ENCODE results near the gene XRCC3. TPM values are rescaled to one million over a fixed set of nuclear protein-coding genes. Genes with fewer than 3 reads are reported as not detected.

Gene XRCC3
- total RNA-seq, 1 experiment from 2014 or later: 31.5 TPM

DNA sequence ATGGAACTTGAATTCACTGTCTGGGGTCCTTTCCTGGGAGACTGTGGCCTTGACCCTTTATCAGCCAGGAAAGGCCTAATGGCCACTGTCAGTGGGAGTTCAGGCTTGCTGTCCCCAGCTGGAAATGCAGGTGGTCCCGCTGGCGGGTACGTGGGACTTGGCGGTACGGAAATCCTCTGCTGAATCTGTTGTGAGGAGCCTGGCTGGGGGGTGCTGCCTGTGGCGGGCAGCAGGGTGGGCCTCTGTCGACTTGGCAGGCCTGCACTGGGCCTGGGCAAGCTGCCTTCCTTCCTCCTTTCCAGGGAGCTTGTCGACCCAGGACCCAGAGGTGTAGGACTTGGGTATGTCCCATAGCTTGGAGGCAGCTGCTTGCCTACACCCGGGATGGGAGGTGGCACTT is 26.6 kb upstream of the XRCC3 start:
- no peak overlapping the region for H3K4me3 ChIP-seq
- no peaks in the 10 kb centered on the region for H3K27me3 ChIP-seq
- no peaks in the 10 kb centered on the region for H3K36me3 ChIP-seq
- DNase-seq: no peak
- no peaks in the 10 kb centered on the region for H3K9me3 ChIP-seq

DNA sequence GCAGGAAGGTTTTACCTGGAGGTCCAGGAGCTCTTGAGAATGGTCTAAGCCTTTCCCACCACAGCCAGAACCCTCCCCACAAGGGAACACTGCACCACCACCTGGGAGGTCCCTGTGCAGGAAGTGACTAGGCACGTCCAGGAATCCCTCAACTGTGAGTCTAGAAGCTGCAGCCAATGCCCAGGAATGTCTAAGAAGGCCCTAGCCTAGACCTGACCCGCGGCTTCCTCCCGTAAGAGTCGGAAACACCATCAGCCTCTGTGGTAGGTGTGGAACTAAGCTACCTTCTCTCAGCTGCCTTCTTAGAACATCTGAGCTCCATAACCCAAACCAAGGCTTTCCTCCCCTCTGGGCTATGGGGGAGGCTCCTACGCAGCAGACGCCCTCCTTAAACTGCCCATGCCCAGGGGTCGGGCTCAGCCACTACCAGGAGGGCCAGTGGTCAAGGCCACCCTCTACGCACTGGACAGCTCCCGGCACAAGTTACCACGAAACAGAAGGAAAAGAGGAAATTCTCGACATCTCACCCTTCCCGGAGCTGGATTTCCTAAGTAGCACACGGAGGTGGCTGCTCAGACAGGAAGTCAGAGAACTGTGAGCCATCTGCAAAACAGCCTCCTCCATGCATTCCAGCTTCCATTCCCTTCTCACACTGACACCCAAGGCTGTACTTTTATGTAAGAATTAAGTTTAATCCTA is 25.9 kb upstream of the XRCC3 start:
- H3K36me3 ChIP-seq: no peaks in the 10 kb centered on the region

DNA sequence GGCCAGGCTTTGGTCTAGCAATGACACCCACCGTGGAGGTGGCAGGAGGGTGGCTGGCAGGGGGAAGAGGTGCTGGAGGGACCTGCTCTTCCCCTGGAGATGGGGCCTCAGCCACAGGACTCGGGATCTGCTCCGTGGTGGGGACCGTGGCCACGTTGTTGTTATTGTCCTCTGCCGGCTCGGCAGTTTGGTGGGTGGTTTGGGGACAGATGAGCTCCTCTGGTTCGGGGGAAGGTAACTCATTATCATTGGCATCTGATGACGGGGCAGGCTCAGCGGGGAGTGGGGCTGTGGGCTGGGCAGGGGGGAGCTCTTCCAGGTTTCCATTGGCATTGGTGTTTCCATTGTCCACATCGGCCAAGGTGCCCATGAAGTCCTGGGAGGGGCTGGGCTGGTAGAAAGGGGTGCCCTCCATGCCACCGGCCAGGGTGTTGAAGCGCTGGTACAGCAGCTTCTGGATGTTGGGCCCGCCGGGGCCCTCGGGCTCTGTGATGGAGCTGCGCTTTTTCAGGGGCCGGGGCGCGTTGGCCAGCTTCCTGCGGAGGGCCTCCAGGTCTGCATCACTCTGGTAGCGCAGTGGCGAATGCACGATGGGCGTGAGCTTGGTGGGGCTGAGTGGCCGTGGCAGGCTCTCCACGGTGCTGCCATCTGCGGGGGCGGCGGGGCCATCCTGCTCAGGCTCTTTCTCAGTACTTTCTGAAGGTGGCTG is 24.7 kb upstream of the XRCC3 start:
- Histone ChIP-seq H3K36me3 (no peaks in the 10 kb centered on the region), H3K9me3 (no peaks in the 10 kb centered on the region), H3K27me3 (no peaks in the 10 kb centered on the region), H3K4me3 (no peak overlapping the region)
- no peak for DNase-seq

More for the DNA sequence above, 25.9 kb upstream of the XRCC3 start:
- no peaks in the 10 kb centered on the region for H3K27me3 ChIP-seq
- DNase-seq: no peak
- H3K9me3 ChIP-seq: no peaks in the 10 kb centered on the region
- no peak overlapping the region for H3K4me3 ChIP-seq

DNA sequence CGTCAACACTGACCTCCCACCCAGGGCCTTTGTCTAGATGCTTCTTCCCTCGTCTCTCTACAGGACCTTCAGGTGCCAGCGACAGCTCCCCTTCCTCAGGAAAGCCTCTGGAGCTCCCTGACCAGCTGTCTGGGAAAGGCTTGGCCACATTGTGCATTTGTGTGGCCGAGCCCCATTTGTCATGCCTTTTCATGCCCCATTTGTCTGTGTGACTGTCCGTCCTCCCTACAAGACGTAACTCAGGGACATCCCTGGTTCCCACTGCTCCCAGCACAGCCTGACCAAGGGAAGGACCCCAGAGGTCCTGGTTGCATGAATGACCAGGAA is 24.2 kb upstream of the XRCC3 start:
- Histone ChIP-seq H3K36me3 (no peaks in the 10 kb centered on the region), H3K9me3 (no peaks in the 10 kb centered on the region), H3K4me3 (no peak overlapping the region), H3K27me3 (no peaks in the 10 kb centered on the region)
- DNase-seq: no peak

DNA sequence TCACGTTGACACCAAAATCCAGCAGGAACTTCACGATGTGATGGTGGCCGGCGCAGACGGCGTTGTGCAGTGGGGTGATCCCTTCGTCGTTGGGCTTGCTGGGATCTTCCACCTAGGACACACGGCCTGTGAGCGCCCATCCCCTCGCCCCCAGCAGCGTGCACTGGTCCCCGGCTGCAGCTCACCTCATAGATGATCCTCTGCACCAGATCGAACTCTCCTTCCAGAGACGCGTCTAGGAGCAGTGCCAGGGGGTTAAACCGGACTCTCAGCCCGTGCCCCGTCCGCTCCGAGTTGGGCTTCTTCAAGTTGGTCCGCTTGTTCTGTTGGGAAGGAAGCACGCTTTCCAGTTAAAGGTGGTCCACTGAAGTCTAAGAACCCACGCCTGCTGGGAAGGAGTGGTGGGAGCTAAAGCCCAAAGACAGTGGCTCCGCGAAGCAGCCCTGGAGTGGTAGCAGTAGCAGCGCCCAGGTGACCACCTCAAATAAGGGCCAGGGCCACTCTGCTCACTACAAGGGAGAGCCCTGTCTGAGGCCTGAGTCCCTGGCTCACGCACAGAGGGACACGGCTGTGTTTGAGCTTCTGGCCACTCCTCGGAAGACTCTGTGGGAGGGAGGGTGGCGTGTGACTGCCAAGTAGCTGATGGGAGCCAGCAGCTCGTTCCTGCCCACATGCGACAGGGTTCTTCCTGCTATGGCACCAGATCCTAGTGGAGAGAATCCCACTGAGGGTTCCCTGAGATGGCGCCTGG is 23.6 kb upstream of the XRCC3 start:
- no peaks in the 10 kb centered on the region for H3K9me3 ChIP-seq
- no peak overlapping the region for H3K4me3 ChIP-seq
- no peaks in the 10 kb centered on the region for H3K27me3 ChIP-seq
- DNase-seq: no peak
- no peaks in the 10 kb centered on the region for H3K36me3 ChIP-seq

DNA sequence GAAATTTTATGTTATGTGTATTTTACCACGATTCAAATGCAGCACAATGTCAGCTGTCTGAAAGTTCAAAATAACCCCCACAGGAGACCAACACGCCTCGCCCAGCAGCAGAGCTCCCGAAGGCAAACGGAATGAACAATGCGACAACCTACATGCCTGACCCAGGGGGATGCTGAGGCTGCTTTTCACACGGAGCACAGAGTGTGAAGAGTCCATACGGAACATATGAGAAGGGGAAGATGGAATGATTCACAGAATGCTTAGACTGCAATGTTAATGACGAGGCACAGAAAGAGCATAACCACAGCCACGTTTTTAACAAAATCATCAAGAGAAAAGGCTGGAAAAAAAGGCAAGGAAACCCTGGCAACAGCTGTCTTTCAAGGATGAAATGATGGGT is 22.9 kb upstream of the XRCC3 start:
- no peak for DNase-seq
- H3K36me3 ChIP-seq: no peaks in the 10 kb centered on the region

DNA sequence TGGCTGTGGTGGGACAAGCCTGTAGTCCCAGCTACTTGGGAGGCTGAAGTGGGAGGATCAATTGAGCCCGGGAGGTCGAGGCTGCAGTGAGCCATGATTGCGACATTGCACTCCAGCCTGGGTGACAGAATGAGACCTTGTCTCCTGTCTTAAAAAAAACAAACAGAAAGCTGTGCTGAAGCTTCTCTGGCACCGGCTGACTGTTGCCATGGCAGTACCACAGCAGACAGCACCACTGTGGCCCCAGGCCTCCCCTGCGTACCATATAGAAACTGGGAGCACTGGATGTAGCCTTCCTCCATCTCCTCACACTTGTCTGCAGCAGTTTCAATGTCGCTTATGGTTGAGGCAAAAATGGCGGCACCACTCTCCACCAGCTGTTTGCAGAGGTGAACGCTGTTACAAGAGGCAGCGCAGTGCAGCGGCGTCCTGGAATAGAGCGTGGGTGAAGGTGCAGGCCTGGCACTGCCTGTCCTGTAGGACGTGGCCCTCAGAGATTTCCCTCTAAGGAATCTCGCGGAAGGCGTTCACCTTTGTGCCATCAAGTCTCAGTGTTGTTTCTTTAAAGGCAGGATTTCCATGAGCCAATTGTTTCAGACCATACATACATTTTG is 22.3 kb upstream of the XRCC3 start:
- H3K4me3 ChIP-seq: no peak overlapping the region
- no peaks in the 10 kb centered on the region for H3K9me3 ChIP-seq
- H3K36me3 ChIP-seq: no peaks in the 10 kb centered on the region
- no peaks in the 10 kb centered on the region for H3K27me3 ChIP-seq
- no peak for DNase-seq

More for the DNA sequence above, 22.9 kb upstream of the XRCC3 start:
- H3K4me3 ChIP-seq: no peak overlapping the region
- H3K27me3 ChIP-seq: no peaks in the 10 kb centered on the region
- no peaks in the 10 kb centered on the region for H3K9me3 ChIP-seq

DNA sequence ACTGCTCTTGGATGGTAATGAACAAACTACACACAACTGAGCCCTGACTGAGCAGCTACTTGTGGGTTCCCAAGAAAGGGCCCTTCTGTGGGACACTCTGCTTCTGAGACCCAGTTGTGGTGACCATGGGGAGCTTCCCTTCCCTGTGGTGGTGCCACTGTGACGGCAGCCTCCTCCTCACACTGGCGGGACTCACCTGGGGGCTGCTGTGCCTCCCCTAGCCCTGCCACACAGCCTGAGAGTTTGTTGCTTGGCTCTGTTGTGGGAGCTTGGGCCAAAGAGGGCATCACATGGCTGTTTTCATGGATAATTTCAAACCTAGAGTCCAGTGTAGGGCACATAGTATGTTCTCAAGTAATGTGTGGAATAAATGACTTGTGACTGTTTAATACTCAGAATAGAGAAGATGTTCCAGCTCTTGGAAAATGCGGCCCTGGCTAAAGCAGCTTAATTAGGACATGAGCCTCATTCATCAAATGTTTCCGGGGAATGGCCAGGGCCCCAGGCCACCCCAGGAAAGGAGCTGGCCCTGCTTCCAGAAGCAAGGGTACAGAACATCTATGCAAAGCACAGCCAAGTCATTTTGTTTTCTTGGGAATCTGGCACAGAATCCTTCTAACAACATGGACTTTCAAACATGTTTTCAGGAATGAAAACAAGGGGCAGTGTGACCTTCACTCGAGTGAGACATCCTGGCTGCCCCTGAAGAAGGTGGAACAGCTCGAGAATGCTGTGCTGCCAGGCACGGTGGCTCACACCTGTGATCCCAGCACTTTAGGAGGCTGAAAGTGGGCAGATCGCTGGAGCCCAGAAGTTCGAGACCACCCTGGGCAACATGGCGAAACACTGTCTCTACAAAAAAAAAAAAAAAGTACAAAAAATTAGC is 21.5 kb upstream of the XRCC3 start:
- Histone ChIP-seq H3K36me3 (no peaks in the 10 kb centered on the region), H3K4me3 (no peak overlapping the region), H3K9me3 (no peaks in the 10 kb centered on the region), H3K27me3 (no peaks in the 10 kb centered on the region)
- DNase-seq: no peak

DNA sequence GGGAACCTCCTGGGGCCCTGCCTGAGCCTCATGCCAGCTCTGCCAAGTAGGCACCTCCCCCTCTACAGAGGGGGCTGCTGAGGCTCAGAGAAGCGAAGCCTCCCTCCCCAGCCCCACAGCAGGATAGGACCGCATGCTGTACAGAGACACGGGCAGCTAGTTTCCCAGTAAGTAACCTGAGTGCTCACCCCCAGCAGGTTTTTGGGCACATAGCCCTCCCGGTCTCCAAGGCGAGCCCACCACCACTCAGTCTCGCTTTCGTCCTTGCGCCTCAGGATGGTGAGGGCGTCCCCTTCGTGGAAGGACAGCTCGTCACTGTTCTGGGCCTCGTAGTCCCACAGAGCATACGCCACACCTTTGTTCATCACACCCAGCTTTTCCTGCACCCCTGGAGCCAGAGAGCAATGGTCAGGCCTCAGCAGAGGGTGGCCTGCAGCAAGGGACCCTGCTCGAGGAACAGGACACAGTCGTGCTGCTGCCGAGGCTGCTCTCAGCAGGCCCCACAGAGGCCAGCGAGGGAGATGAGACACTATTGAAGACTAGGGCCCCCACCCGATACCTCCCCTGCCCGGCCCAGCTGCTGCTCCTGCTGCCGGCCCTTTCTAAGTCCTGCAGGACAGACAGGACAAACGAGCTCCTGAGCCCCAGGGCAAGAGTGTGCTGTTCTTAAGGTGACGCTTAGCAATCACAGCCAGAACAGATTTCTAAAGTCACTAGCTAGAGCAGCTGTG is 20.7 kb upstream of the XRCC3 start:
- Histone ChIP-seq H3K4me3 (no peak overlapping the region), H3K36me3 (no peaks in the 10 kb centered on the region), H3K27me3 (no peaks in the 10 kb centered on the region), H3K9me3 (no peaks in the 10 kb centered on the region)
- DNase-seq: no peak

DNA sequence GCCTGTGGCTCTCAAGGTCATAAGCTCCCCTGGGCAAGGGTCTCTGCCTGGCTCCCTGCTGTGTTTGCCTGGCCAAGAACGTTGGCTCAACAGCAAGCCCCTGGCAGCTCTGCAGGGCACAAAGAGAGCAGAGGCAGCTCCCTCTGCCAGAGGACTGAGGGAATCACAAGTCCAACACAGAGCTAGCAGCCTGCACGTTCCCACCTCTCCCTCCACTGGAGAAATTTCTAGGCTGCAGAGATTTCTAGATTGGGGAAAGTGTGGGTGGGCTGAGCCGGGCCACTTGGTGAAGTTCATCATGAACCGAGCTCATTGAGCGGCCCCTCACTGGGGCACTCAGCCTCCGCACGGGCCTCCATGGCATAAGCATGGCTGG is 20.2 kb upstream of the XRCC3 start:
- Histone ChIP-seq H3K27me3 (no peaks in the 10 kb centered on the region), H3K4me3 (no peak overlapping the region), H3K36me3 (no peaks in the 10 kb centered on the region), H3K9me3 (no peaks in the 10 kb centered on the region)
- no peak for DNase-seq

DNA sequence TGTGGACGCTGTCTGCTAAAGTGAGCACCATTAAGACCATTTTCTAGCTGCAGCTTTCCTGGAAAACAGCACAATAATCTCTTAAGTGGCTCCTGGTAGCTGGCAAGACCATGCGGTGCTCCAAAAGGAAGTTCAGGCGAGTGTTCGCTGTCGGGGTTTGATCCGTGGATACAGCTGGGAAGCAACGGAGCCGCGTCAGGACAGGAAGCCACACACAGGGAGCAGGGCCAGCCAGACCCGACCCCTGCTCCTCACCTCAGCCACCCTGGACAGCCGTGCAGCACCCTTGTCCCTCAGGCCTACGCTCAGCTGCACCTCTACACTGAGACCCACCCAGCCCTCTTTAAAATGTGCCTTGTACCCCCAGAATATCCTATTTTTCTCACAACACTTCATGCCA is 19.8 kb upstream of the XRCC3 start:
- DNase-seq: no peak
- H3K36me3 ChIP-seq: no peaks in the 10 kb centered on the region
- no peak overlapping the region for H3K4me3 ChIP-seq
- no peaks in the 10 kb centered on the region for H3K9me3 ChIP-seq
- no peaks in the 10 kb centered on the region for H3K27me3 ChIP-seq

DNA sequence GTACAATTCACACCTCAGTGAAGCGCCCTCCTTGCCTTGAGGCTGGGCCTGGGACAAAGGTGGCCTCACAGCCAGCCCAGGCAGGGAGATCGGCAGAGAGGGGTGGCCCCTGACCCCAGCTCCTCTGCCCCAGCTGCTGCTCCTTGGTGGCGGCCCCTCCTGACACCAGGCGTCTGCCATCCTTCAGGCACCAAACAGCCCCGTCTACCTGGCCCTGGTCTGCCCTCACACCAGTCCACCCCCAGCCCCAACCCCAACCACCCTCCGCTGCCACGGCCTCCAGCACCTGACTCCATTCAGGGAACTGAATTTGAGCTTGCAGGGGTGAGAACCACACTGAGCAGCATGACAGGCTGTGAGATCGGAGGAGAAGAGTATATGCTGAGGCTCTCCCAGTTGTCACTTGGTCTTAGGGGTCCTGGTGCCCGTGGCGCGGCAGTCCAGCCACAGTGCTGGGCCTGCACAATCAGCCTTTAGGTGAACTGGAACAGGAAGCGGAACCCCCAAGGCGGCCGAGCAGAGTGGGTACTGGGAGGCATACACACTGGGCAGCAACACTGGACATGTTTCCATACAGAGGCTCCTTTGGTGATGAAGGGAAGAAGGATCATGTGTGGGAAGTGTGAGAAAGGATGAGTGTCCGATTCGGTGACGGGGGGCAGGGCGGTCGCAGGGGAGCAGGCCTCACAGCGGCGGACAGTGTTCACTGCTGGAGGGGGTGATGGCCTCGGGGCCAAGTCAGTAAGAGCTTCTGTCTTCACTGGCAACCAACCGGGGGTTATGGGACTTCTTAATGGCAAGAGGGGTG is 19.0 kb upstream of the XRCC3 start:
- Histone ChIP-seq H3K36me3 (no peaks in the 10 kb centered on the region), H3K9me3 (no peaks in the 10 kb centered on the region), H3K4me3 (no peak overlapping the region), H3K27me3 (no peaks in the 10 kb centered on the region)
- DNase-seq: no peak

DNA sequence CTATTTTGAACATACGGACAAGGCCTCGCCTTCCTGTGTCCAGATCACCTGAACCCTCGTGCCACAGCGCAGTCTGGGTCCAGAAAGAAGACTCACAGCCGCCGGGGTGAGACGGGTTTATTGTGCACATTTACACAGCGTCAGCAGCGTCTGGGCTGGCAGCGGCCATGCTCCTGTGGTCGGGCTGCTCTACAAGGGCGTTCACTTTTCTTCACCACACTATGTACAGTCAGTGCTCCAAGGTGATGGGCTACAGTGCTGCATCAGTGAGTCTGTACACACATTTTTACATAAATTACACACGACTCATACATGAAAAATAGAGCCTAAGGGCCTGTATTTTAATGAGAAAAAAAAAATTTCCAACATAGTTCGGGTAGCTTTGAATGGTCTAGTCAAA is 18.4 kb upstream of the XRCC3 start:
- no peak overlapping the region for H3K4me3 ChIP-seq
- no peaks in the 10 kb centered on the region; the same call in 1 of the 2 replicates for H3K36me3 ChIP-seq
- no peaks in the 10 kb centered on the region for H3K27me3 ChIP-seq
- DNase-seq: no peak
- H3K9me3 ChIP-seq: no peaks in the 10 kb centered on the region

DNA sequence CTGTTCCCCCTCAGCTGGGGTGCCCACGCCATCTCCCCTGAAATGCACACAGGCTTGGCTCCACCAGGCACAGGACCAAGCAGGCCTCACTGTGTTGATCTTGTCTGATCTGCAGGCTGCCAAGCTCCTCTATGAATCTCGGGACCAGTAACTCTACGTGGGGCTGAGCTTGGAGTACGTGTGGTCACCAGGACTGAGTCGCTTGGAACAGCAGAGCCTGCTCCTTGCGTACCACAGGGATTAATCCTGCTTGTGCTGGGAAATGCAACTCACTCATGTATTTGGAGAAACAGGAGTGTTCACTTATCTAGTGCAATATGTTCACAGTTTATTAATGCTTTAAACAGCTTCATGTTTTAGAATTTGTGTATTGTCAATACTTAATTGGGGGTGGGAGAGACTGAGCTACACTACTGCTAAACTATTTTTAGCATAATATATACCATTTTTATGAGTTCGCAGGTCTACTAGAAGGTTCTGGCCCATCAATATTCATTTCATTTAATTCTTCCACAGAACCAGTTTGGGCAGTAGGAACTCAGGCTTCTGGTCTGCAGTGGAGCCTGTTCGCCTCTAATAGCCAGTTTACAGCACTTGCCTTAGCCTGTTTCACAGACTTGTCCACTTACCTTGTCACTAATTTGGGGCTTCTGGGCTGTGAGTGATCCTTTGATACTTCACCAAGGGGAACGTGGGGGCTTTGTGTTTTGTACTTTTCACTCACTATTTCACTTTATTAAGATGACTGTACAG is 17.8 kb upstream of the XRCC3 start:
- no peaks in the 10 kb centered on the region; the same call in 1 of the 2 replicates for H3K36me3 ChIP-seq
- DNase-seq: no peak

More for the DNA sequence above, 17.8 kb upstream of the XRCC3 start:
- H3K9me3 ChIP-seq: no peaks in the 10 kb centered on the region
- no peaks in the 10 kb centered on the region for H3K27me3 ChIP-seq
- H3K4me3 ChIP-seq: no peak overlapping the region
